BE2C (cell line): Measurements from ENCODE around the gene KLHL22.
A peak's percentile ranks its signal among the peaks of the same experiment; 100 is the strongest.

ENCODE experiments used
- DNase-seq: peaks from one replicate; pipeline ENCODE4 v3.0.0-alpha.2; 2020
- H3K27me3 ChIP-seq: fragments of 250-450 bp; sonication (Bioruptor Pico); 2 replicates; pipeline ENCODE4 v1.5.1; 2020; ENCODE audit warnings: mild to moderate bottlenecking
- H3K36me3 ChIP-seq: fragments of 250-450 bp; sonication (Bioruptor Pico); 2 replicates; pipeline ENCODE4 v1.5.1; 2020; ENCODE audit warnings: mild to moderate bottlenecking
- H3K4me1 ChIP-seq: fragments of 250-450 bp; sonication (Bioruptor Pico); 2 replicates; pipeline ENCODE4 v1.5.1; 2020
- H3K4me3 ChIP-seq: 2 replicates; pipeline ENCODE4 v1.5.1; 2011; ENCODE audit warnings: low read depth, low read length
- H3K9me3 ChIP-seq: fragments of 250-450 bp; sonication (Bioruptor Pico); 2 replicates; pipeline ENCODE4 v1.5.1; 2020
- CTCF ChIP-seq: IDR thresholded peaks from 2 replicates; pipeline ENCODE4 v1.5.1; 2012; ENCODE audit warnings: mild to moderate bottlenecking, low read depth, low read length

Gene KLHL22

GRCh38 chr22:20495861-20496681 is 476 bp upstream of the KLHL22 start:
- no peaks in the 10 kb centered on the region for H3K9me3 ChIP-seq
- peaks cover 4% of the 10 kb centered on the region; the same call in 1 of the 2 replicates for H3K4me1 ChIP-seq
- H3K4me3 ChIP-seq: peak overlapping the region; percentile 71
- H3K36me3 ChIP-seq: no peaks in the 10 kb centered on the region
- DNase-seq: peak; percentile 96
- TF ChIP-seq CTCF: peak; percentile 87
- H3K27me3 ChIP-seq: no peaks in the 10 kb centered on the region

GRCh38 chr22:20491346-20491745 is 4.2 kb downstream of the KLHL22 start:
- peaks cover 8% of the 10 kb centered on the region for H3K36me3 ChIP-seq
- no peaks in the 10 kb centered on the region for H3K9me3 ChIP-seq
- H3K27me3 ChIP-seq: no peaks in the 10 kb centered on the region
- H3K4me1 ChIP-seq: no peaks in the 10 kb centered on the region; the same call in 1 of the 2 replicates
- H3K4me3 ChIP-seq: no peak overlapping the region
- no peak for DNase-seq
- TF ChIP-seq CTCF: no peak

DNA sequence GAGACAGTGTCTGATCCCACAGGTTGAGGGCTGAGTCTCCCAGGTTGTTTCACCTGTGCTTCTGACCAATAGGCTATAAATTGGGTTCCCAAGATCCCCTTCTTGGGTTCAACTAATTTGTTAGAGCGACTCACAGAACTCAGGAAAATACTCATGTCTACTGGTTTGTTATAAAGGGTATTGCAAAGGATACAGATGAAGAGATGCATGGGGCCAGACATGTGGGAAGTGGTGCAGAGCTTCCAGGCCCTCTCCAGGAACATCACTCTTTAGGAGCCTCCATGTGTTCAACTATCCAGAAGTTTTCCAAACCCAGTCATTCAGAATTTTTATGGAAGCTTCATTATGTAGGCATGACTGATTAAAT is 4.7 kb downstream of the KLHL22 start:
- H3K4me1 ChIP-seq: no peaks in the 10 kb centered on the region; the same call in 1 of the 2 replicates
- H3K4me3 ChIP-seq: no peak overlapping the region
- H3K27me3 ChIP-seq: no peaks in the 10 kb centered on the region
- DNase-seq: no peak
- no peak for TF ChIP-seq CTCF
- no peaks in the 10 kb centered on the region for H3K9me3 ChIP-seq
- H3K36me3 ChIP-seq: peaks cover 8% of the 10 kb centered on the region

GRCh38 chr22:20490183-20490940 is 5.2 kb downstream of the KLHL22 start:
- H3K36me3 ChIP-seq: peaks cover 8% of the 10 kb centered on the region
- no peaks in the 10 kb centered on the region; the same call in 1 of the 2 replicates for H3K4me1 ChIP-seq
- no peaks in the 10 kb centered on the region for H3K9me3 ChIP-seq
- no peak for DNase-seq
- H3K27me3 ChIP-seq: no peaks in the 10 kb centered on the region
- H3K4me3 ChIP-seq: no peak overlapping the region
- no peak for TF ChIP-seq CTCF

DNA sequence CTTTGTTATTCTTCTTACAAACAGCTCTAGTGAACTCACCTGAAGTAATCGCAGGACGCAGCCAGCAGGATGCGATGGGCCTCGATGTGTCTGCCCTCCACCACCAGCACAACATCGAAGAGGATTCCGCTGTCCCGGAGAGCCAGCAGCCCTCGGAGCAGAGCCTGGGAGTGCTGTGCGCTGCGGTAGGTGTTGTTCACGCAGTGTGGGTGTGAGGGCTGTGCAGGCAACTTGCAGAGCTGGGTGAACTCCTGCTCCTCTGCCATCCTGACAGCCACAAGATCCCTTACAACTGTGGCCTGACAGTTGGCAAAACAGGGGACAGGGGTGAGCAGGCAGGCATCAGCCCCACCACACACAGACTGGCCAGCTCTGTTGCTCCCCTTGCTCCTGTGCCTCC is 6.6 kb downstream of the KLHL22 start:
- Histone ChIP-seq H3K27me3 (no peaks in the 10 kb centered on the region), H3K4me3 (no peak overlapping the region), H3K36me3 (peaks cover 8% of the 10 kb centered on the region), H3K4me1 (no peaks in the 10 kb centered on the region), H3K9me3 (no peaks in the 10 kb centered on the region)
- DNase-seq: no peak
- TF ChIP-seq CTCF: no peak

- Histone ChIP-seq H3K36me3 (peaks cover 8% of the 10 kb centered on the region), H3K4me3 (no peak overlapping the region), H3K9me3 (no peaks in the 10 kb centered on the region), H3K4me1 (no peaks in the 10 kb centered on the region), H3K27me3 (no peaks in the 10 kb centered on the region)
- TF ChIP-seq CTCF: no peak
- no peak for DNase-seq
Observed at GRCh38 chr22:20487715-20488114, 7.9 kb downstream of the KLHL22 start.
